HG03469 (cell line): Measurements from ENCODE around the gene AEBP1.

Experiments
- ATAC-seq: cut with Tn5 transposase; IDR thresholded peaks from one replicate; pipeline ENCODE4 v1.9.1; 2021; ENCODE audit warnings: mild to moderate bottlenecking, moderate library complexity, moderate number of reproducible peaks; ENCODE audit not compliant: unreplicated experiment

Gene AEBP1

DNA sequence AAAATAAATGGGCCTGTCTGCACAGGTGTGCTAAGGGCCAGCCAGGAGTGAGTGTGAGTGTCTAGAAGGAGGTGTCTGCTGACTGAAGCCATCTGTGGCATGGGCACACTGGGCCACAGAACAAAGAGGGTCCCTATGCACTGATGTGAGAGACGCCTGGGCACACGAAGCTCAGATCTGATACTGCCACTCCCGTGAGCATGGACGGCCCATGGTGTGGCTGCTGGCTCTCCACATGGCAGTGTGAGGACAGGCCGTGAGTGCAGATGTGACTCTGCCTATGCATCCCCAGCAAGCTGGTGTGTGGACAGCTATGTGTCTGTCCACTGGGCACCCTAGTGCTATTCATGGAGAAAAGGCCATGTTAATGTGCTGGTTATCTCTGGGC, 49.8 kb downstream of the AEBP1 start:
- no peak for ATAC-seq

- no peak for ATAC-seq
These were observed 50.6 kb downstream of the AEBP1 start for GRCh38 chr7:44154703-44155102.

DNA sequence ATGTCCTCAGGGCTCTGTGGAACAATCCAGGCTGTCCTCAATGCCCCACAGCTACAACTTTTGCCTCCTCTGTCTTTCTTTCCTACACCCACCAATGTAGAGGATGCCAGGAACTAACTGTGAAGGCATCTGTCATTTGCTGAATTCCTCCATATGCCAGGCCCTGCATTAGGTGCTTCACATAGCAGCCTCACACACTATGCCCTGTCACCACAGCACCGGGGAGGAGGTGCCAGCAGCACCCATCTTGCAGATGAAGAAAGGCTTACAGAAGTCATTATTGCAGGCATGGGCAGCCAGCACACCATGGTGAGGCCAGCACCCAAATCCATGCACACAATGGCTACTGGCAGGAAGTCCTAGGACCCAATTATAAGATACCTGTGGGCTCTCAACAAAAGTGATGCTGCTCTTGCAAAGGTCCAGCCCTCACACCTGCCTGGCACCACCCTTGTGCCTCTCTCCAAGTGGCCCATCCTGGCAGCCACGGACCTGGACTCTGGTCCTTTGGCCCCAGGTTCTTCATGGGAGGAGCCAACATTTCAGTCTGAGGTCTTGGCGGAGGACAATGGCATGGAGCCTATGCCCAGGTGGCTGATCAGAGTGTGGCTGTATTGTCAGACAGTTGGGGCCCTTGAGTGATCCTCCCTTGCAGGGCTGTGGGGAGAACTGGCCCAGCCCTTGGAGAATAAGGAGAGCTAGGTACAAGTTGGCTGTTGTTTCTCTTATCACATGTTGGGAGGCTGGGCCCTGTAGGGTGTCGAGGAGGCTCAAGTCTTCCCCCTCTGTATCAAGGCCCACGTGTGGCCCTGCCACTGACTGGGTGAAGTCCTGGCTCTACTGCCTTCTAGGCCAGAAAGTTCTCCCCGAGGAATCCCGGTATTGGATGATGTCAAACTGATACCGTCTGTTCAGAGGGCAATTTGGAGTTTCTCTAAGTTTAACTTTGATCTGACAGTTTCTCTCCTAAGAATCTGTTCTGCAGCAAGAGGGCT, 51.3 kb downstream of the AEBP1 start:
- ATAC-seq = no peak

- ATAC-seq = no peak
These were observed 52.4 kb downstream of the AEBP1 start for GRCh38 chr7:44156453-44157010.

GRCh38 chr7:44157116-44158080, 53.3 kb downstream of the AEBP1 start:
- ATAC-seq = no peak

DNA sequence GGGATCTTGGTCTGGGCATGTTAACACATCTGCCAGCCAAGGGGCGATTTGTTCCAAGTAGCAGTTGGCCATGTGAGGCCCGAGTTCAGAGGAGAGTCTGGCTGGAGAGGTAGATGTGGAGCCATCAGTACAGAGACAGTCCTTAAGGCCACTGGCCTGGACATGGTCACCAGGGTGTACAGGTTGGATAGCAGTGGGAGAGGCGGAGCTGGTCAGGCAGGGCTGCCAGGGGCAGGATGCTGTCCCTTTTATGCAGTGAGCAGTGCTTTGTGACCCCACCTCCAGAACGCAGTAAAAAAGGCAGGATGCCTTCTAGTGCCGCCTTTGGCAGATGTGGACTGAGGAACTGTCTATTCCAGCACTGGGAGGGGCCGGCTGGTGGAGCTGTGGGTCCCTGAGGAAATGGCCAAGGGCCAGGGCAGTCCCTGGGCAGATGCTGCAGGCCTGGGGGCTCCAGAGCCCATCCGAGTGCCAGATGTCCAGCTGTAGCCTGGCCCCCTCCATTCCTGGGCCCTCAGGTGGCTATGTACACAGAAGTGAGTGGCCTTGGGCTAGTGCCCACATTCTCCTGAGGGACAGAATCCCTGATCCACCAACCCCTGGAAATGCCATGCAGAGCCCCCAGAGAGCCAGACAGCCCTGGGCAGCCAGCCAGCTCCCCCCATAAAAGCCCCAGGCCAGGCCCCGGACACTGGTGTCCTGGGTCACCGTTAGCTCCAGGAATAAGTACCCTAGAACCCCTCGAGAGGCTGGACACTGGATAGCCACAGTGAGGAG, 54.1 kb downstream of the AEBP1 start:
- no peak for ATAC-seq

GRCh38 chr7:44158873-44159631, 54.9 kb downstream of the AEBP1 start:
- ATAC-seq = no peak

DNA sequence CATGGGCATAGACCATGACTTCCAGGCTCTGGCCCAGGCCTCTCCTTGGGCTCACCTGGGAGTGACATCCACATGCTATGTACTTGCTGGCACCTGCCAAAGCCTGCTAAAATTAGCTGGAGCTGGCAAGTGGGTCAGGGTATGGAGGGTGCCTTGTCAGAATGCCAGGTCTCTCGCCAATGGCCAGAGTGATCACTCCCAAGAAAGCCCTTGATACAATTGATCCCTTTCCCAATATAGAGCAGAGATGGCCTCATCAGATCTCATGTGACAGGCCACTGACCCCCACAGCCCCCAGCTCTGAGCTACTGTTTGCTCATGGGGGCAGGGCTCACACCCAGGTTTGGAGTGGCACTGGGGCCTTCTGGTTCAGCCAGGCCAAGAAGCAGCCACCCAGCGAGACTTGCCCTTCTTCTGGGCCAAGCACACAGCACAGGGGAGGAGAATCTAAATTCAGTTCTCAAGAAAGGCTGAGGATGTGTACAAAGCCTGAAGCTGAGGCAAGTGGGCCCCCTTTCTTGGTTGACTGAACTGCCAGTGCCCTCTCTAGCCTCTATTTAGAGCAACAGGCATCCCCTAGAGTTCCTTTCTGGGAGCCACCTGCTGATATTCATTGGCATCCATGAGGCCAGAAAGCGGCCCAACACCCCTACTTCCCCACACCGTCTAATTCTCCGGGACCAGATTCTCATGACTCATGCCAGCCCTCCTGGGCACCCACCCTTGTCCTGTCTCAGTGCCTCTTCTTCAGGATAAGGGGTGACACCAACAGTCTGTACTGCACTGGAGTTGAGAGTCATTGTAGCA, 55.9 kb downstream of the AEBP1 start:
- no peak for ATAC-seq

DNA sequence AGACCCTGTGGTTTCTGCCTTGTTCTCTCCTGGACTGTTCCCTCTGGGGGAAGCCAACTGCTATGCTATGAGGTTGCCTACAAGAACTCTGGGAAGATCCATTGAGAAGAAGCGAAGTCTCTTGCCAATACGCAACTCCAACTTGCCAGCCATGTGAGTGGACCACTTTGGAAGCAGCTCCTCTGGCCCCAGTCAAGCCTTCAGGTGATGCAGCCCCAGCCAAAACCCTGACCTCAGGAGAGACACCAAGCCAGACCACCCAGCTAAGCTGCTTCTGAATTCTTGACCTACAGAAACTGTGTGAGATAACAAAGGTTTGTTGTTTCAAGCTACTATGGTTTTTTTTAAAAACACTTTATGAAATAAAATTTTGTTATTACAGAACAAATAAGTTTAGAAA, 57.2 kb downstream of the AEBP1 start:
- ATAC-seq = no peak

GRCh38 chr7:44162179-44162578, 58.0 kb downstream of the AEBP1 start:
- ATAC-seq = no peak

DNA sequence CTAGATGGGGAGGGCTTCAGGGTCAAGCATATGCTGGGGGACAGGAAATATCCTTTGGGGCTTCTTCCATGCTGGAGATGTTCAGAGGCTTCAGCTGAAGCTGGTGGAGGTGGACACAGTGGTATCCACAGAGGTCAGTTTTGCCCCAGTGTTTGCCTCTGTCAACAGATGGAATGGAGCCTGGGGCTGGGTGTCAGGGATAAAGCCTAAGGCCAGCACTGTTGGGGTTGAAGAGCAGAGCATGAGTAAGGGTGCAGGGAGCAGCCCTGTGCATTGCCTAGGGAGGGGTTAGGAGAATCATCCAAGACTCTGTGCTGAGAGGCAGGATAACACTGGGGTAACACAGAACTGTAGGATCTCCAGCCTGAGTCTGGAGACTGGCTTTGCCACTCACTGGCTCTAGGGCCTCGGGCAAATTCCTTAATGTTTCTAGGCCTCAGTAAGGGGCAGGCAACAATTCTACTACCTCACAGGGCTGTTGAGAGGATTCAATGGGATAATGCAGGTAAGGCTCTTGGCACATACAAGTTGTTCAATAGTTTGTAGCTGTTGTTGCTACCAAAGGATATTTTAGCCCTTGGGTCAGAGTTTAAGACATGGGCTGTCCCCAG, 58.7 kb downstream of the AEBP1 start:
- no peak for ATAC-seq

- ATAC-seq = no peak
These were observed 59.4 kb downstream of the AEBP1 start for GRCh38 chr7:44163591-44163990.
